HFF-Myc (cell line): ENCODE measurements around the gene PAF1.

ENCODE experiments used
- DNase-seq: peaks from one replicate; pipeline ENCODE4 v3.0.0-alpha.2; 2011; ENCODE audit warnings: low read depth; ENCODE audit errors: extremely low read depth
- H3K4me3 ChIP-seq: replicated peaks from 2 replicates; pipeline ENCODE4 v1.5.1; 2011; ENCODE audit warnings: low read depth, mild to moderate bottlenecking, control low read depth, low read length
- TF ChIP-seq, protein P1 (sequence below): IDR thresholded peaks from 2 replicates; pipeline ENCODE4 v1.5.1; 2012; ENCODE audit warnings: mild to moderate bottlenecking, low read depth, low read length, control low read depth; ENCODE audit errors: missing control alignments

Gene PAF1

GRCh38 chr19:39369200-39369599 is 21.7 kb downstream of the PAF1 start:
- TF ChIP-seq, protein P1, sequence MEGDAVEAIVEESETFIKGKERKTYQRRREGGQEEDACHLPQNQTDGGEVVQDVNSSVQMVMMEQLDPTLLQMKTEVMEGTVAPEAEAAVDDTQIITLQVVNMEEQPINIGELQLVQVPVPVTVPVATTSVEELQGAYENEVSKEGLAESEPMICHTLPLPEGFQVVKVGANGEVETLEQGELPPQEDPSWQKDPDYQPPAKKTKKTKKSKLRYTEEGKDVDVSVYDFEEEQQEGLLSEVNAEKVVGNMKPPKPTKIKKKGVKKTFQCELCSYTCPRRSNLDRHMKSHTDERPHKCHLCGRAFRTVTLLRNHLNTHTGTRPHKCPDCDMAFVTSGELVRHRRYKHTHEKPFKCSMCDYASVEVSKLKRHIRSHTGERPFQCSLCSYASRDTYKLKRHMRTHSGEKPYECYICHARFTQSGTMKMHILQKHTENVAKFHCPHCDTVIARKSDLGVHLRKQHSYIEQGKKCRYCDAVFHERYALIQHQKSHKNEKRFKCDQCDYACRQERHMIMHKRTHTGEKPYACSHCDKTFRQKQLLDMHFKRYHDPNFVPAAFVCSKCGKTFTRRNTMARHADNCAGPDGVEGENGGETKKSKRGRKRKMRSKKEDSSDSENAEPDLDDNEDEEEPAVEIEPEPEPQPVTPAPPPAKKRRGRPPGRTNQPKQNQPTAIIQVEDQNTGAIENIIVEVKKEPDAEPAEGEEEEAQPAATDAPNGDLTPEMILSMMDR = no peak
- DNase-seq = no peak
- no peak overlapping the region for H3K4me3 ChIP-seq

- TF ChIP-seq, protein P1 = no peak
- no peak for DNase-seq
- no peak overlapping the region for H3K4me3 ChIP-seq
These were observed 25.4 kb downstream of the PAF1 start for GRCh38 chr19:39365531-39365930.

DNA sequence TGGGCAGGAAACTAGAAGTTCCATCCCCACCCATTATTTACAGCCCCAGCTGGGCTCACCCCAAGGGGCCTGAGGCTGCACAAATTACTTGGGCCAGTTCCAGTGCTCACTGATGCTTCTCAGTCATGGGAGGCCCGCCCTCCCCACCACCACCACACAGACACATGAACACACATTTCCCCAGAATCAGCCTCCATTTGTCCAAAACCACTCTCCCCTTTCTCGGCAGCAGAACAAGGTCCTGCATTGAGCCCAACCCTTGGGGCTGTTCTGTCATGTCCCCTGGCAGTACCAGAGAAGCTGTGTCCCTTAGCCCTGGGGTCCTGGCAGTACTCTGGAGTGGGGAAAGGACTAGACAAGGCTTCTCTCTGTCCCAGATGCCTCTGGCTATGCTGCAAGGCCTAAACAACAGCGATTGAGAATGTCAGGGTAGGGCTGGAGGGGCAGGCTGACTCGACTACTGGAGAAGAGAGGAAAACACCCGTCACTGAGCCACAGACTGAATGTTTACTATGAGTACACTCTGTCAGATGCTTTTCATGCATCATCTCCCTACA is 26.9 kb downstream of the PAF1 start:
- H3K4me3 ChIP-seq = no peak overlapping the region
- TF ChIP-seq, protein P1 = no peak
- DNase-seq = no peak

GRCh38 chr19:39362682-39363657 is 27.9 kb downstream of the PAF1 start:
- no peak for DNase-seq

GRCh38 chr19:39360599-39360998 is 30.3 kb downstream of the PAF1 start:
- H3K4me3 ChIP-seq = no peak overlapping the region
- no peak for DNase-seq
- TF ChIP-seq, protein P1 = no peak

More at GRCh38 chr19:39362682-39363657, 27.9 kb downstream of the PAF1 start:
- TF ChIP-seq, protein P1 = no peak
- no peak overlapping the region for H3K4me3 ChIP-seq

- no peak for DNase-seq
- TF ChIP-seq, protein P1 = no peak
- H3K4me3 ChIP-seq = no peak overlapping the region
These were observed 31.9 kb downstream of the PAF1 start for GRCh38 chr19:39359026-39359425.
